T47D (cell line): ENCODE results near the gene CBLB.
"Not testable (repeated sequence)": the region's sequence is repeated elsewhere in the genome, so short reads cannot be mapped to it uniquely, and the experiment has no call there.

ENCODE experiments used
- DNase-seq, 2 experiments: peaks; one replicate each; pipeline versions ENCODE4 v3.0.0 to v3.0.0-alpha.2; 2011 to 2012; ENCODE audit warnings: low read depth in 1 of 2, low spot score in 1 of 2
- JUND ChIP-seq: IDR thresholded peaks from 2 replicates; pipeline ENCODE4 v1.6.1; 2012; ENCODE audit warnings: low read depth
- in situ Hi-C: cut with HindIII; loops from 2 replicates; pipeline ENCODE4 v1.10.0; 2016; ENCODE audit warnings: low sequenced_read_pairs, low pct_unique_long_range_greater_than_20kb

CBLB gene

GRCh38 chr3:105729667-105730066 lies 139.1 kb downstream of the CBLB start:
- in situ Hi-C loops = no loop called here
- TF ChIP-seq JUND = no peak
- DNase-seq = no peak

GRCh38 chr3:105728771-105729312 lies 140.0 kb downstream of the CBLB start:
- TF ChIP-seq JUND = no peak
- no peak for DNase-seq
- in situ Hi-C loops = no loop called here

- DNase-seq, in situ Hi-C loops: not testable (repeated sequence)
Observed at GRCh38 chr3:105727036-105727435, 141.8 kb downstream of the CBLB start.

GRCh38 chr3:105722943-105723556 lies 145.8 kb downstream of the CBLB start:
- TF ChIP-seq JUND = no peak
- in situ Hi-C loops = no loop called here
- DNase-seq = no peak

- DNase-seq = no peak
- TF ChIP-seq JUND = no peak
- in situ Hi-C loops = no loop called here
Observed at GRCh38 chr3:105719791-105720190, 149.0 kb downstream of the CBLB start.

GRCh38 chr3:105715372-105715771 lies 153.4 kb downstream of the CBLB start:
- no peak for TF ChIP-seq JUND
- in situ Hi-C loops = no loop called here
- no peak for DNase-seq

- in situ Hi-C loops = no loop called here
- DNase-seq = no peak
- TF ChIP-seq JUND = no peak
Observed at GRCh38 chr3:105714453-105714852, 154.4 kb downstream of the CBLB start.

- no peak for TF ChIP-seq JUND
- in situ Hi-C loops = no loop called here
Observed at GRCh38 chr3:105708980-105709379, 159.8 kb downstream of the CBLB start.

GRCh38 chr3:105707009-105707408 lies 161.8 kb downstream of the CBLB start:
- in situ Hi-C loops = no loop called here
- no peak for DNase-seq
- TF ChIP-seq JUND = no peak

More at GRCh38 chr3:105708980-105709379, 159.8 kb downstream of the CBLB start:
- no peak for DNase-seq

GRCh38 chr3:105704726-105705410 lies 163.9 kb downstream of the CBLB start:
- TF ChIP-seq JUND = no peak
- DNase-seq = no peak
- in situ Hi-C loops = no loop called here

GRCh38 chr3:105700575-105700974 lies 168.2 kb downstream of the CBLB start:
- in situ Hi-C loops = no loop called here
- DNase-seq = no peak
- TF ChIP-seq JUND = no peak

- in situ Hi-C loops = no loop called here
- no peak for DNase-seq
- TF ChIP-seq JUND = no peak
Observed at GRCh38 chr3:105691633-105692032, 177.2 kb downstream of the CBLB start.

GRCh38 chr3:105691053-105691452 lies 177.8 kb downstream of the CBLB start:
- no peak for DNase-seq
- no peak for TF ChIP-seq JUND
- in situ Hi-C loops = no loop called here
